Transverse colon (tissue), 4 donors: Measurements from ENCODE around the gene ATP6V0C.

Experiments used
- POLR2AphosphoS5 ChIP-seq, 3 donors: sonication (generic); formaldehyde crosslinking; IDR thresholded peaks; one replicate each; pipeline ENCODE4 v1.6.1; 2016; ENCODE audit warnings: antibody characterized with exemption in 3 of 3
- TF ChIP-seq, protein P1 (sequence below), 5 experiments: fragments of 200-600 bp in 3 of 5; fragments of 450-650 bp in 2 of 5; sonication (generic) in 3 of 5; IDR thresholded peaks; 1 replicate in 2 of 5; 2 replicates in 3 of 5; pipeline ENCODE4 v1.5.1; 2016 to 2017; ENCODE audit warnings: antibody characterized with exemption in 5 of 5, inconsistent platforms in 3 of 5, mild to moderate bottlenecking in 2 of 5, moderate library complexity in 1 of 5

DNA sequence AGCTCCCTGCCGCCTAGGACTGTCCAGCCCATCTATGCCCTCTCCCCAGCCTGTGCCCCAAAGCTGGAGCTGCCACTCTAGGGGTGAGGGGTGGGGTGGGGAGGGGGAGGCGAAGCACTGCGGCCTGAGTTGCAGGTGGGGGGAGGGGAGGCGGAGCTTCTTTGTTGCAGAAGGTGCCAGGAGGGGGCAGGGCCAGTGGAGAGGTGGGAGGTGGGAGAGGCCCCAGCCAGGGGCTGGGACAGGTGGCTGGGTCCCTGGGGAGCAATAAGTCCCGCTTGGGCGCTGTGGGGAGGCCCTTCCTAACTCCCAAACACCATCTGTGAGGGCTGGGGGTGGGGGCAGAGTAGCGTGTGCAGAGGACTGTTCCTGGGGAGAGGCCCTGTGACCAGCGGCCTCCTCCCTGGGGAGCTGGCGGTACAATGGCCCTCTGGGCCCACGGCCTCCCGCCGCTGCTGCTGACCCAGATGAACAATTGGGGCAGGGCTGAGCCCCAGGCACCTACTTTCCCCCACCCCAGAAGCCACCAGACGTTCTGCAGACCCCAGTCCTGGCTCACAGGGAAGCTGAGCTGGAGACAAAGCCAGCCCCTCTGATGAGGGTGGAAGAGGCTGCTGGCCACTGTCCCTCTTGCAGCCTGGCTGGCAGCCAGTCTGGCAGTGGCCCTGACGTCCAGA is 44.9 kb upstream of the ATP6V0C start:
- no peak for TF ChIP-seq POLR2AphosphoS5 (IDR thresholded peaks at IDR 0.05)
- TF ChIP-seq, protein P1, sequence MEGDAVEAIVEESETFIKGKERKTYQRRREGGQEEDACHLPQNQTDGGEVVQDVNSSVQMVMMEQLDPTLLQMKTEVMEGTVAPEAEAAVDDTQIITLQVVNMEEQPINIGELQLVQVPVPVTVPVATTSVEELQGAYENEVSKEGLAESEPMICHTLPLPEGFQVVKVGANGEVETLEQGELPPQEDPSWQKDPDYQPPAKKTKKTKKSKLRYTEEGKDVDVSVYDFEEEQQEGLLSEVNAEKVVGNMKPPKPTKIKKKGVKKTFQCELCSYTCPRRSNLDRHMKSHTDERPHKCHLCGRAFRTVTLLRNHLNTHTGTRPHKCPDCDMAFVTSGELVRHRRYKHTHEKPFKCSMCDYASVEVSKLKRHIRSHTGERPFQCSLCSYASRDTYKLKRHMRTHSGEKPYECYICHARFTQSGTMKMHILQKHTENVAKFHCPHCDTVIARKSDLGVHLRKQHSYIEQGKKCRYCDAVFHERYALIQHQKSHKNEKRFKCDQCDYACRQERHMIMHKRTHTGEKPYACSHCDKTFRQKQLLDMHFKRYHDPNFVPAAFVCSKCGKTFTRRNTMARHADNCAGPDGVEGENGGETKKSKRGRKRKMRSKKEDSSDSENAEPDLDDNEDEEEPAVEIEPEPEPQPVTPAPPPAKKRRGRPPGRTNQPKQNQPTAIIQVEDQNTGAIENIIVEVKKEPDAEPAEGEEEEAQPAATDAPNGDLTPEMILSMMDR (IDR thresholded peaks at IDR 0.05) = no peak
